HG03565 (cell line): Measurements from ENCODE around the gene HOXB2.

Experiments
- ATAC-seq: cut with Tn5 transposase; IDR thresholded peaks from one replicate; pipeline ENCODE4 v1.9.1; 2021; ENCODE audit warnings: mild to moderate bottlenecking, moderate library complexity; ENCODE audit not compliant: unreplicated experiment

HOXB2 gene

DNA sequence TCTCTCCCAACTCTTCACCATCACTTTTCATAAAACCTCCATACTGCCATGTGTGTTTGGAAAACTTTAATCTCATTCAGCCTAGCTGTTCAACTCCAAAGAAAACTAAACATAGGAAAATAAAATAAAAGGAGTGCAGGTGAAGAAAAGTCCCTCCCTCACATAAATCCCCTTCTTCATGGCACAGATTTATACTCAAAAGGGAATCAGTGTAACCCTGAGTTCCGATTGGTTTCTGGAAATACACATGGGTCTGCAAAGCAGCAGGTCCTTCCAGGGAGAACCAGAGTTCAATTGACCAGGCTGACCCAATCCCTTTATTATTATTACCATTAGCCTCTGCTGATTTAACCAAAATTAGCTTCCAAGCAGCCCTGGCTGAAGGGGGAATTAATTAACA lies 8.9 kb upstream of the HOXB2 start:
- ATAC-seq = no peak

- ATAC-seq = no peak
Measured at GRCh38 chr17:48553190-48553547, 8.3 kb upstream of the HOXB2 start.

GRCh38 chr17:48552466-48553189 lies 7.7 kb upstream of the HOXB2 start:
- no peak for ATAC-seq

- no peak for ATAC-seq
Measured at GRCh38 chr17:48551596-48552465, 6.9 kb upstream of the HOXB2 start.

- no peak for ATAC-seq
Measured at GRCh38 chr17:48551214-48551555, 6.3 kb upstream of the HOXB2 start.

- ATAC-seq = no peak
Measured at GRCh38 chr17:48550502-48551213, 5.7 kb upstream of the HOXB2 start.

DNA sequence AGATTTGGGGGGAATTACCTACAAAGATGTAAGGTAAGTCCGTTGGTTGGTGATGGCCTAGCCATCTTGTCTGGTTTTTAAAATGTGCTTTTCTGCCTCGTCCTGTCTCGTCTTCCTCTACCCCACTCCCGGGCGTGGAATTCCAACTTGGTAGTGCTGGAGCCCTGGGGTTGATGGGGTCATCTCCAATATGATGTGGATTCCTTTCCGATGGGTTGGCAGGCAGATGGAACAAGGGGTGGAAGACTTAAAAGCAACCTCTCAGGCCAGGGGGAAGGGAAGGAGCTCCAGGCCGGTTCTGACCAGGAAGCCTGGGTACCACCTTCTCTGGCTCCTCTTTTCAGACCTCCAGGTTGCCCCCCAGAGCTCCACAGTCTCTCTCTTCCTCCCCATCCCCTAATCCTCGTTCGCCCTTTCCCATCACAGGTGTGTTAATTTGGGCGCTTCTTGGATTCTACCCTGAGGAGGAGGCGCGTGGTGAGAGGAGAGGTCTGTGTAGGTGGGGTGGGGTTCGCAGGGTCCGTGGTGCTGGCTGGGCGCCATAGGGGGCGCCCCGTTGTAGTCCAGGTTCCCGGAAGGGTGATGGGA lies 5.1 kb upstream of the HOXB2 start:
- ATAC-seq = no peak

DNA sequence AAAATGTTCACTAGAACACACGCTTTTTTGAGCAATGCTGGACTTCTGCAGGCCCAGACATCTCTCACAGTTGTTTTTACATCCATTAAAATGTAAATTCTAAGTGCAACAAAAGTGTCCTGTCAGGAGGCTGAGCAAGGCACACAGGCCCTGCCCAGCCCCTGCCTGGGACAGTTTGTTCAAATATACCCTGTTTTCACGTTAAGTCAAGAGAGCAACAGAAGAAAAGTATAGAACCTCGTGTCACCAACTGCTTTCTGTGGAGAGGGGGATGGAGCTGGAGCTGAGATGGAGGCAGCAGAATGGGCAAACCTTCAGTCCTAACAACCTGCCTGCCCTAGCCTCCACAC lies 4.3 kb upstream of the HOXB2 start:
- no peak for ATAC-seq

- no peak for ATAC-seq
Measured at GRCh38 chr17:48548523-48549280, 3.8 kb upstream of the HOXB2 start.

- no peak for ATAC-seq
Measured at GRCh38 chr17:48547808-48548522, 3.1 kb upstream of the HOXB2 start.

GRCh38 chr17:48546924-48547807 lies 2.3 kb upstream of the HOXB2 start:
- no peak for ATAC-seq

- no peak for ATAC-seq
Measured at GRCh38 chr17:48546137-48546923, 1.4 kb upstream of the HOXB2 start.

DNA sequence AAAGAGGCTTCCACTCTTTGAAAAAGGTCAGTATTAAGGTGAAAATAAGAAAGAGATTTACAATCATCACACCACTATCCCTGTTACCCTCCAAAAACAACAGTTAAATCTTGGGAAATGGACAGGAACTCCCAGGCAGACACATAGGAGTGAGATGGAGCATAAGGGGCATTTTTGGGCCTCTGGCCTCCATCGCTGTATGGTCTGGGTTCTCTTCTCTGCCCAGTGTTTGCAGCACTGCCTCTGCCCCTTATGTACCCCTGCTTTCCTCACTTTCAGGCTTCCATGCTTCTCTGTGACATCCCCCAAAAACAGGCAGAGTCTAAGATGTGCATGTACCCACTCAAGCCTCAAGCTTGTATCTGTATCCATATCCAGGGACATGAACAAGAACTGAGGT lies 630 bp upstream of the HOXB2 start:
- no peak for ATAC-seq

- no peak for ATAC-seq
Measured at GRCh38 chr17:48544349-48545021, 424 bp downstream of the HOXB2 start.

DNA sequence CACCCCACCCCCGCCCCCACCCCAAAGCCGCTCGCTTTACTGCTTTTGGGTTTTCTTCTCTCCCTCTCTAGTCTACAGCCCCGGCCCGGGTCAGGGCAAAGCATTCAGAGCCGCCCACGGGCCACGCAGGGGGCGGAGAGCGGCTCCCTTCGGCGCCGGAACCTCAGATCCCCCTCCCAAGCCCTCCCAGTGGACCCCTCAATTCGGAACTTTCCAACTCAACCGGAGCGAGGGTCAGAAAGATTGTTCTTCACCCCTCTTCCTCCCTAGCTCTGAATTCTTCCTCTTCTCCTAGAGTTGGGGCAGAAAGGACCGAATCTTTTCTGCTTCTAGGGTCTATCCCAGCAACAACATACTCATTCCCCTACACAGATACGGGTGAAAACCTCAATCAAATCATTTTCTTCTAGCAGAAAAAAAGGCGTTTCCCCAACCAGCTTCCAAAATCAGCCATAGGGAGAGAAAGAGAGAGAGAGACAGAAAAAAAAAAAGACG lies 1.0 kb downstream of the HOXB2 start:
- ATAC-seq = no peak

DNA sequence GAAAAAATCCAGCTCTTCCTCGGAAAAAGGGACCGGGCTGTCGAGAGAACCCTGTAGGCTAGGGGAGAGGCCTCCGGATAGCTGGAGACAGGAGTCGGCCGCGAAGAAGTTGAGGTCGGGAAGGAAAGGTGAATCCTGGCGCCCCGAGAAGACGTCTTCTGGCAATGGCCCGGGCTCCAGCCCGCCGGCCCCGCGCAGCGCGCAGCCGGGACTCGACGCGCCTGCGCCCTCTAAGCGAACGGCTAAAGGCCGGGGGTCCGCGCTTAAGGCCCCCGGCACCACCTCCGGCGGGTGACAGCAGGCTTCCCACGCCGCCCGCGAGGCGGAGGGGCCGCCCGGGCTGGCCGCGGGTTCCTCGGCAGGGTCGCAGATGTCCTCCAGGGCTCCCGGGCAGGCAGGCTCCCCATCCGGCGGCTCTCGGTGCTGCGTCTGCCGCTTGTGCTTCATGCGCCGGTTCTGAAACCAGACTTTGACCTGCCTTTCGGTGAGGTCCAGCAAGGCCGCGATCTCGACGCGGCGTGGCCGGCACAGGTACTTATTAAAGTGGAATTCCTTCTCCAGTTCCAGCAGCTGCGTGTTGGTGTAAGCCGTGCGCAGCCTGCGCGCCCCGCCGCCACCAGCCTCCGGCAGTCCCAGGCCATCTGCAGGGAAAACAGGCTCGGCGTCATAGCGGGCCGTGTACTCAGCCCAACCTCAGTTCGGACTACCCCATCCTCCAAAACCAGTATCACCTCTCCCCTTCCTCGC lies 1.6 kb downstream of the HOXB2 start:
- ATAC-seq = no peak

DNA sequence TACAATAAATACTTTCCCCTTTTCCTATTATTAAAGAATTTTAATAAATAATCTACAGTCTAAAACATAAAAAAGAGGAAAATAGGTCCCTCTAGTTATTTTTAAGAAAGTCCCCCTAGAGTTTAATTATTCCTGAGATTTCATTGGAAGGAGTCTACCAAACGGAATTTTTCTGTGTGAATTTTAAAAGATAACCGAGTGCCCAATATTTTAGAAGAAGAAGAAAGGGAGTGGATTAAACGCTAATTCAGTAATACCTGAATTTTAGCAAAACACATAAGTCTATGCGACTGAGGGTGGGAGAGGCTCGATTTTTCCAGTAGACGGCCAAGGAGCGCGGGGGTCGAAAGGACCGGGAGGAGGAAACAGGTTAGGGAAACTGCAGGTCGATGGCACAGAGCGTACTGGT lies 2.2 kb downstream of the HOXB2 start:
- ATAC-seq = no peak
